GM21381 (cell line): ENCODE results near the gene BLCAP.
"Not testable (repeated sequence)": the region's sequence is repeated elsewhere in the genome, so short reads cannot be mapped to it uniquely, and the experiment has no call there.

Experiments used
- ATAC-seq: cut with Tn5 transposase; IDR thresholded peaks from one replicate; pipeline ENCODE4 v1.9.1; 2021; ENCODE audit warnings: mild to moderate bottlenecking, moderate library complexity; ENCODE audit not compliant: unreplicated experiment

The BLCAP gene, protein sequence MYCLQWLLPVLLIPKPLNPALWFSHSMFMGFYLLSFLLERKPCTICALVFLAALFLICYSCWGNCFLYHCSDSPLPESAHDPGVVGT

DNA sequence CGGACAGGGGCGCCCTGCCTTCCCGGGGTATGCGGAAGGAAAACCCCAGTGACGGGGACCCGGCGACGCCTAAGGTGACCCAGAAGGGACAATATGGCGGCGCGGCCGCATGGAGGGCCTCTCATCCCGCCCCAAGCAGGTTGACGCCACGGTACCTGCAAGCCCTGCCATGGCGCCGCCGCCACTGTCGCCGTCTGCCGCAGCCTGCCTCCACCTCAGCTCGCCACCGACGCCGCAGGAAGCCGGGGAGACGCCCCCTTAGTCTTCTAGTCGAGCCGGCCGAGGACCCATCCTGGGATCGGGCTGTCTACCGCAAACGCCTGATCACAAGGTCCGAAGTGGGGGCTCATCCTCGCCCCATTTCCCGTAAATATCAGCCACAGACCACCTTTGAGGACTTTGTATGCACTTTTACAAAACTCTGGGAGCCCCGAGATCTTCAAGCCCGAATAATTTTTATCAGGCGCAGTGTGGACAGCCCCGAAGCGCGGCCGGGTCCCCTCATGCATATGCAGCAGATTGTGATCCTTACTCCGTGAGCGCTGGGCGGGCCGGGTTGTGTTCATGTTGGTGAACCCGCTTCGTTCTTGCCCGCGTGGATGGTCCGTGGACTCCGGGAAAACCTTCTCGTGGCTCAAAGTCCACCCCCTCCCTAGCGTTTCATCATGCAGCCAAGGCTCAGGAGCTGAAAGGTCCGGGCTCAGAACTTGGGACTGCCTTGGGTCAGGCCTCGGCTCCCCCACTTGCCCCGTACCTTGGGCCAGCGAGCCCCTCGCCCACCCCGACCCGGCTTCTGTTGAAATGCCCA is at the start of gene BLCAP:
Gene BLCAP, minus strand, starts transcription at position 239 of the 808 bp plus-strand sequence. CDS start 8,702 bp downstream, outside the sequence.
- peak; percentile 68 for ATAC-seq

DNA sequence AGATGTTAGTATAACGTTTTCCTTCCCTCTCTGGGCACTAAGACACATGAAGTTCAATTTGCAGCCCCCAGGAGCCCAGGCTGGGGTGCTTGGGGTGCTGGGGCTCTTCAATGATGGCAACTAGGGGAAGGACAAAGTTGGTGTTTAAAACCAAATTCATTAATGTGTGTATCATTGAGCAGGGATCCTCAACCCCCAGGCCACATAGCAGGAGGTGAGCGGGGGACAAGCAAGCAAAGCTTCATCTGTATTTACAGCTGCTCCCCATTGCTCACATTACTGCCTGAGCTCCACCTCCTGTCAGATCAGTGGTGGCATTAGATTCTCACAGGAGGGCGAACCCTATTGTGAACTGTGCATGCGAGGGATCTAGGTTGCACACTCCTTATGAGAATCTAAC is 49.8 kb upstream of the BLCAP start:
- ATAC-seq, result not testable (repeated sequence)

DNA sequence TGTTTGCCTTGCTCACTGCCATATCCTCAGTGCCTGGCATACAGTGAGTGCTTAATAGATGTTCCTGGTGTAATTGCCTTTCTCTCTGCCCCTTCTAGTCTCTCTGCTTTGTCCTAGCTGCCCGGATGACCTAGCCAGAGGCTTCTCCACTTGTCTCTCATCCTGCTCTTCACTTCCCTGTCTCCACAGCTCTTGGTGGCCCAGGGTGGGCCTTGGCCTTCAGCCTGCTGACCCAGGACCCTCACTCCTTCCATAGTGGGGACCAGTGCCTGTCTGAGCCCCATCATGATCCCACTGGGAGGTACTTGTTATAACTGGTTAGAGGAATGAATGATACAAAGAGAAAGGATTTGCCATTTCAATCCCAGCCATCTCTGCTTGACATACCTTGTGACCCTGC is 49.2 kb upstream of the BLCAP start:
- ATAC-seq, result no peak

DNA sequence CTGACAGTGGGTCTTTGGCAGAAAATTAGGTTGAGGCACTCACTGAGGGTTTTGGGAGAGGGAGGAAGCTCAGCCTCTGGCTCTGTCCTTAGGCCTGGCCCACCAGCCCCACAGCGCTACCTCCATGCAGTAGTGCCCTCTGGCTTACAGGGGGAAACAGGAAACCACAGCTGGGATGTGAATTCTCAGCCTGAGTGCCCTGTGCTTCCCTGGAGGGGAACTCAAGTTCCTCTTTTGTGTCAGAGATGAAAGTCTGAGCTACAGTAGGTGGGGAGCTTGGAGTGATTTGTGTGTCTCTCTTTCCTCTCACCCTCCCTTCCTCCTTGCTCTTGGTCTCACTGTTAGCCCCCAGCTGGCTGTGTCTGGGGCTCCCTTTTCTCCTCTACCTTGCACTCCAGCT is 48.2 kb upstream of the BLCAP start:
- no peak for ATAC-seq

DNA sequence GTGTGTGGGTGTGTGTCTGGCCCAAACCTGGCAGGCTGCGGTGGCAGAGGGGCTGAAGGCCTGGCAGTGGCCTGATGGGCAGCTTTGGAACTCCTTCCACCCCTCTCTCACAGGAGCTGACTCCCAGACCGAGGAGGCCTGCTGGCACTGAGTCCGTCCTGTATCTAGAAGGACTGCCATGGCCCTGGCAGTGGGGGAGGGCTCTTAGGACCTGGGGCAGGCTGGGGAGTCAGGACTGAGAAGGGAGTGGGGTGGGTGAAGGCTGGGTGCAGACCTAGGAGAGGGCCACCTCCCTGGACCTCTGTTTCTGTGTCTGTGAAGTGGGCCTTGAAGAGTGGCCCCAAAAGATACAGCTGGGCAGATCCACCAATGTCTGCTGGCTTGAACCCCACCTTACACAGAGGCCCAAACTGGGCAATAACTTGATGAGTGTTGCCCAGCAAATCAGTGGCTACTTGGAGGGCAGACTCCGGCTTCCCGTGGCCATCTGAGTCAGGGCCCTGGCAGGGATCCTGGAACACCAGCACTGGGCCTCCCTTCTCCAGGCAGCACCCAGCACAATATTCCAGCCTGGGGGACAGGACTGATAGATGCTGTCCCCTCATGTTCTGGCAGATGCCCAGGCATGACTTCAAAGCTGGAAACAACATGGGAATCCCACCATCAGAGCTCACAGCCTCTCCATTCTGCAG is 46.7 kb upstream of the BLCAP start:
- no peak for ATAC-seq

DNA sequence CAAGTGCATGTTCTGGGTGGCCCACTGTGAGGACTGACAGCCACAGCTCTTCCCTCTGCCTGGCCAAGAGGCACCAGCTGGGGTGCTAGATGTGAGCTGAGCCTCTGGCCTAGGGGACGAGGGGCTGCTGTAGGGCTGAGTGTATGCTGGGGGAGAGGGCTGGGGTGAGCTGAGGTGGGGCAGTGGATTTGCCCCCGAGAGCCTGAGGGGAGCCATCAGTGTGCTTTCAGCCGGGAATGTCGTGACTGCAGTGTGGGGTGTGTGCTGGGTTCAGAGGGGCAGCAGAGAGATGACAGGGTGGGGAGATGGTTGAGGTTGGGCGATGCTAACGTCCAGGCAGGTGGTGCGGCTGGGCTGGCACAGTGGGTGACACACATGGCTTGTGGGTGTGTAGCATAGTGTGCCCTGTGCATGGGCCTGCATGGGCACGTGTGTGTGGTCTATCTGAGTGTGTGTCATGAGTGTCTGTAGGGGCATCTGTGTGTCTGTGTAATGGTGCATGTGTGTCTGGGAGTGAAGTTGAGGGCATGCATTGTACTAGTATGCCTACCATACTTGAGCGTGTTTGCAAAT is 46.0 kb upstream of the BLCAP start:
- no peak for ATAC-seq

DNA sequence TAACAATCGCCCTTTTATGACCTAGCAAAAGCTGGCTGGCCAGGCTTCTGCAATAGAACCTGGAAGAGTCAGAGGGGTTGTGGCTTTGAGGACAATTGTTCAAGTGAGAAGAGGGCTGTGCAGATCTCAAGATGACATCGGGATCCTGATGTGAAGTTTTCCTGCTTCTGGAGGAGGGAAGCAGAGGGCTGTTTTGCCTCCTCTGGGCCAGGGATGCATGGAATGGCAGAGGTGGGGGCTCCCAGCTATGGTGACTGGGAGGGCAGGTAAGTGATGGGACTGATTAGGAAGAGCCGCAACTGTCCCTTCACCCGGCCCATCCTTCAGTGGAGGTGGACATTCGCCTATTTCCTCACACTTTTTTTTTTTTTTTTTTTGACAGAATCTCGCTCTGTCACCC is 43.4 kb upstream of the BLCAP start:
- ATAC-seq, result no peak

DNA sequence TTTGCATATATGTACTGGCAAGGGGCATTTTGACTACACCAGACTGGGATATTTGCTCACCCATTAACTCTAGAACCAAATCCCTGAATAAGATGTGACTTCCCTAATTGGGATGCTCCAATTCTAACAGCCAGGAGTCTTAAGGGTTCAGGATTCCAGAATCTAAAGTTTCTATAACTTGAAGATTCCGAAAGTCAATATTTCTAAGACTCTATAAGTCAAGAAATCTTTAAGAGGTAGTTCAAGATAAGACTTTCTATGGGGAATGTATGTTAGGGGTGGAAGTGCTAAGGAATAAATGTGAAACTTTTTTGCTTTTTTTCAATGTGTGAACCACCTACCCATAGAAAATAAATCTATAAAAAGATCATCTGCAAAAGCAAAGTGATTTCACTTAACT is 42.7 kb upstream of the BLCAP start:
- no peak for ATAC-seq

DNA sequence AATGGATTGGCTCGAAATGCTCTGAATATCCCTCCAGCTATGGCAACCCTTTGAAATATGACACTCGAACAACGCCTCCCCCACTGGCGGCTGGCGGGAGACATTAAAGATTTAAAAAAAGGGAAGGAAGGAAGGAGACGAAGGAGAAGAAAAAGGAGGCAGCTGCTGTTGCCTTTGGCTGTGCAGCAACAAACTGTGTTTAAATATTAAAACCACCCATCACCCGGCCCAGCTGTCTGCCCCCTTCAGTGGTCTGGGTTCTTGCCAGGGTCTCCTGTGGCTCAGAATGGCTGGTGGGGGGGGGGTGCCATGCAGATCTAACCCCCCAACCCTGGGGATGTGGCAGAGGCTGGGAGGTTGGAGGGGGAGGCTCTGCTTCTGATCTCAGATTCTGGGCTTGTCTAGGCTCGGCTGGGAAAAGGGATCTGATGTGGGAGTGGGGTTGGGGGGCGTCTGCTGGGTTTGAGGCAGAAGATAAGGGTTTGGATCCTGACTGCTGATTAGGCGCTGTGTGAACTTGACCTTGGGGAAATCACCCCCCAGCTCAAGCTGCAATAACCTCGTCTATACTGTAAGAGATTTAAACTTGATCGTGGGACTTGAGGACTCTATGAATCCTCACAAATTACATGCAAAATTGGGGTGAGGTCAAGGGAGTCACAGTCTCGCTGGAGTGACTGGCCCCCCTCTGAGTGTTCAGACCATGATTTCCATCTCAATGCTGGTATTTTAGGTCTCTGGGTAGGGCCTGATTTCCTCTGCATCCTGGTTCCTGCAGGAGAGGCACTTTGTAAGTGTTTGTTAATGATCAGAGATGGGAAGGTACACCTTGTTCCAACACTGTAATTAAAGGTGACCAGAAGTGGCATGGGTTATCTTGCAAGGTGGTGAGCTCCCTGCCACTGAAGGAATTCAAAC is 40.3 kb upstream of the BLCAP start:
- no peak for ATAC-seq

DNA sequence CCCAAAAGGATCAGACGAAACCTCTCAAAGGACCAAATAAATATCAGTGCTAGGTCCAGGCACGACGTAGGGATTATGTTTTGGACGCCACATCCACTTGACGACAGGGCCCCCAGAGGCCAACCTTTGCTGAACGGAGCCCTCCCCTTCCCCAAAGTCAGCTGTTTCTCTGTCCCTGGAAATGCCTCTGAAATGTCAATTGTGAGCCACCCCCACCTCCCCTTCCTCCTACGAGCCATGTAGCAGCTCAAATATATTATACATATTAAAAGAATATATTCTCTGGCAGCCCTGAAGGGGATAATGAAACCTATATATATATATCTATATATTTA is 39.6 kb upstream of the BLCAP start:
- no peak for ATAC-seq

DNA sequence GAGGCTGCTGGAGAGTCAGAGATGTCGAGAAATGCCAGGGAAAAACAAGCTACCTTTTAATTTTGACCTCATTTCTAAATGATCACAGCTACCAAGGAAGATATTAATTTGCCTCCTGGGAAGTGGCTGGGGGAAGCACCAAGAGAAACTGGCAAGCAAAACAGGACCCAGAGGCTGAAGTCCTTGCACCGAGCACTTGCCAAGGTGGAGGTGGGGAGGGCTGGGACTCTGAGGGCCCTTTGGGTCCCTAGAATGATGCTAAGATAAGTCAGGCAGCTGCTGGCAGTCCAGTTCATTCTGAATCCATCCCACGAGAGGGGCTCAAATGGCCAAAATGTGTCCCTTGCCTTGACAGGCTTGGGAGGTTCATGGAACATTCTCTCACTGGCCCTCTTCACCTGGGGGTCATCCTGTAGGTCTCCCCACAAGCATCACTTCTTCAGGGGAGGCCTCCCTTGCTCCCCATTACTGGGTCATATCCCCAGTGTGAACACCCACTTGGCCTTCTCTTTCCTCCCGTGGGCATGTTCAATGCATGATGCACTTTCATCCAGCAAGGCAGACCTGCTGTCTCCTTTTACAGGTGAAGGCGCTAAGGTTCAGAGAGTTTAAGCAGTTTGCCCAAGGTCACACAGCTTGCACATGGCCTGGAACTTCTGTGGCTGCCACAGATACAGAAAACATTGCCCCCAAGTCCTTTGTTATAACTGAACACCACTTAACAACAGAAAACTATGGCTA is 39.1 kb upstream of the BLCAP start:
- ATAC-seq, result no peak

DNA sequence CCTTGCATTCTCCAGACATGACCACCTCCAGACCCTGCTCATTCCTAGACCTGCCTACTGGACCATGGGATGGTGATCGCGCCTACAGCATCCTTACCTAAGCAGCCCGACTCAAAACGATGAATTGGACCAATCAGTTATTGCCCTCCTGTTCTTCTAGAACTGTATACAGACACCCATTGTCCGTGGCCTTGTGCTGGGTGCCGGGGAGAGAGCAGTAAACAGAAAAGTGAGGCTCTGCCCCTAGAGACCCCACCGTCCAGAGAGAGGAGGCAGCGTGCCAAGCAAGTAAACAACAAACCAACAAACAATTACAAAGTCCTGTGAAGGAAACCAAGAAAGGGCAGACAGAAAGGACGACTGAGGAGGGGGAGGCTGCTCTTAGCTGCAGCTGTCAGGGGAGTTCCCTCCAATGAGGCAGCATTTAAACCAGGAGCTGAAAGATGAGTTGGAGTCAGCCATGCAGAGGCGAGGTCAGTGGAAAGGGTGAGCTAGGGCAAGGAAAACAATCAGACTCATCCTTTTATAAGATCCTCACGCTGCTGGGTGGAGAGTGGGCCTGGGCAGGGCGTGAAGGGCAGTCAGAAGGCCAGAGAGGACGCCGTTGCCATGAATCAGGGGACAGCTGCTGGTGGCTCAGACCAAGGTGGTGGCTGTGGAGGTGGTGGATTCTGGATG is 37.6 kb upstream of the BLCAP start:
- ATAC-seq, result no peak

DNA sequence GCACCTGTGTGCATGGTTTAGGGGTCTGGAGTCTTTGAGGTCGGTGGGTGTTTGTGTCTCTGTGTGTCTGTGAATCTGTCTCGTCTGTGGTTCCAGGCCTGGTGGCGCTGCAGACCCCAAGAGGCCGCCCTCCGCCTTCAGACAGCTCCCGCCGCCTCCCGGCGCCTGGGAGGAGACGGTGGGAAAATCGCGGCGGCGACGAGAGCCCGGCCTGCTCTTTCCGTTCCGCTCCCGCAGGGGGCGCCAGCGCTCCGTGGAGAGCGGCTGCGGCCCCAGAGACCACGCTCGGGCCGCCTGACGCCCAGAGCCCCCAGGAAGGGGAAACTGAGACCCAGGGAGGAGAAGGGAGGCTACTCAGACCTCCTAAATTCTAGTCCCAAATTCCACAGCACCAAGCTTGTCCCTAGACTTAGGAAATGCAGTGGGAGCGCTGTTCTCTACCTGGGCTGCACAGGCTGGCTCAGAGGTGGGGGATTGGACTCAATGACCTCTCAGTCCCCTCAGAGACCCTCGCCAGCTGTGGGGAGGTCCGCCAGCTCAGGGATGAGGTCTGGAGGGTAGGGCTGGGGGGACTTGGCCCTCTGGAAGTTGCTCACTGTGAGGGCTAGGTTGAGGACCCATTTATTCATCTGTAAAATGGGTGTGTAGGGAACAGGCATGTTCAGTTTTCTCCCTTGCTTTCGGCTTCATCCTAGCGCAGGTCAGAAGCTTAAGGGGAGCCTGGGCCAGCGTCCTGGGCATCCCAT is 36.9 kb upstream of the BLCAP start:
- no peak for ATAC-seq

DNA sequence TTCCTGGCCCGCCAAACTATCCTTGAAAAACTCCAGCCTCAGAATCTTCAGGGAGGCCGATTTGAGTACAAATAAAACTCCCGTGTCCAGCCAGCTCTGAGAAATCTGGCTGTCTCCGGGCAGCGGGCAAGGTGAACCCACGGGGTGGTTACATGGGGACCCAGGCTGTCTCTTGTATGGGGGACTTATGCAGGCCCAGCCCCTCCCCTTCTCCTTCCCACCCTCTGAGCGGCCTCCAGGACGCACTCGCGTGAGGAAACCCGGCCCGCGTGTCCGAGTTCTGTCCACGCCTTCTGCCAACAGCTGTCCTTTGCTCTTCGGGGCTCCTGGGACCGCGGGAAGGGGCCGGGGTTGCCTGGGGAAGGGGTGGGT is 36.3 kb upstream of the BLCAP start:
- no peak for ATAC-seq

DNA sequence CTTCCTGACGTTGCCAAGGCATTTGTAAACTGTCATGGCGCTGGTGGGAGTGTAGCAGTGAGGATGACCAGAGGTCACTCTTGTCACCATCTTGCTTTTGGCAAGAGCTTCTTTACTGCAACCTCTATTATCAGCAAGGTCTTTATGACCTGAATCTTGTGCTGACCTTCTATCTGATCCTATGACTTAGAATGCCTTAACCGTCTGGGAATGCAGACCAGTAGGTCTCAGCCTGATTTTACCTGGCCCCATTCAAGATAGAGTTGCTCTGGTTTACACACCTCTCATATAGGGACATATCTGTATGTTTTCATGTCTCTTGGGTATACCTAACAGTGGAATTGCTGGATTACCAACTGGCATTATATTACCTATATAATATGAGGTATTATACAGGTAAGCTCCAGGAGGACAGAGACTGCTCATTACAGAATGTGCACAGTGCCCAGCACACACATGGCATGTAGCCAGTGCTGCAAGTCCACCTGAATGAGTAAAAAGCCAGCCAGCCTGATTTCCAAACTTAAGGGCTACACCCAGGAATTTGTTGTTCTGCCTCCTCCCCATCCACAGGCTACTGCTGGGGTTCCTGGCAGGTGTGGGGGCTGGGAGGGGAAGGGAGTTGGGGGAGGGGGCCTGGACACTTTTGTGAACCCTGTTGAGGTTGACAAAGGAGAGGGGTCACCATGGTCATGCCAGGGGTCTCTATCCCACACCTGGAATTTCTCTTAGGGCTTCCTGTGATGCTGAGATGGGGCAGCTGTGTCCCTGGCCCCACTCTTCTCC is 35.2 kb upstream of the BLCAP start:
- no peak for ATAC-seq

DNA sequence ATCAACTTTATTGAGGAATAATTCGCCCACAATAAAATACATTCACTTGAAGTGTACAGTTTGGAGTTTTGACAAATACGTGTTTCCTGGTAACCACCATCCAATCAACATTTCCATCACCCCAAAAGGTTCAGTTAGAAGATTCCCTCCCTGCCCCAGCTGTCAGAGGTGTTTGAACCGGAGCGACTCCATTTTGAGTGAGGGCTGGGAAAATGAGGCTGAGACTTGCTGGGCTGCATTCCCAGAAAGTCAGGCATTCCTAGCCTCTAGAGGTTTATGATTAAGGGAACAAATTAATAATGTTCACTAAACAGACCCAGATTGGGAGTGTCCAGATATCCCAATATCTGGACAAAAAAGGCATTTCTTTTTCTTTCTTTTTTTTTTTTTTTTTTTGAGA is 33.0 kb upstream of the BLCAP start:
- no peak for ATAC-seq

DNA sequence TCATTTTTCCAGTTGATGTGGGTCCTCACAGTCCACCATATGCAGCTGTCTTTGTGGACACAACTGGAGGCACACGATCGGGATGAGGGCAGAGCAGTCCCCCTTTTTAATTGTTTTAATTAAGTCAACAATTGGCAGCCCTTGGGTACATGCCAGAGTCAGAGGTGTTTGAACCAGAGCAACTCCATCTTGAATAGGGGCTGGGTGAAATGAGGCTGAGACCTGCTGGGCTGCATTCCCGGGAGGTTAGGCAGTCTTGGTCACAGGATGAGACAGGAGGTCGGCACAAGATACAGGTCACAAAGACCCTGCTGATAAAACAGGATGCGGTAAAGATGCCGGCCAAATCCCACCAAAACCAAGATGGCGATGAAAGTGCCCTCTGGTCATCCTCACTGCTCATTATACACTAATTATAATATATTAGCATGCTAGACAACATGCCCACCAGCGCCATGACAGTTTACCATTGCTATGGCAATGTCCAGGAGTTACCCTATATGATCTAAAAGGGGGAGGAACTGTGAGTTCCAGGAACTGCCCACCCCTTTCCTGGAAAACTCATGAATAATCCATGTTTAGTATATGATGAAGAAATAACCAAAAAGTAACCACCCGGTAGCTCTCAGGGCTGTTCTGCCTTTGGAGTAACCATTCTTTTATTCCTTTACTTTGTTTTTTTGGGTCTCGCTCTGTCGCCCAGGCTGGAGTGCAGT is 31.8 kb upstream of the BLCAP start:
- ATAC-seq, result no peak

DNA sequence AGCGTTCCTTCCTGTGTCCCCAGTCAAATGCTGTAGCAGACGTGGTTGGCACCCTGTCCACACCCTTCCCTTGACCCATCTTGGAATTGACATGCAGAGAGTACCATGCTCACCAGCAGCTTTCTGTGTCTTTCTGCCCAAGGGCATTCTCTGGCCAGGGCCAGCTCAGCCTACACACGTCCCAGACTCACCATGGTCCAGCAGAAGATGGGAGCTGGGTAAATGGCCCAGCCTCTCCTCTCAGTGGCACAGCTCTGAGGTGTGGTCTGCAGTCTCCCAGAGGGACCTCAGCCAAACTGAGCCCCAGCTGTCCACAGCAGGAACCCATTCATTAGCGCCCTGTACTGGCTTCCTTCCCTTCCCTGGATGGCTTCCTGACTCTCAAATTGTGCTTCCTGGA is 31.1 kb upstream of the BLCAP start:
- ATAC-seq, result no peak
